Erythroblast (primary cell): ENCODE results near the gene SLC22A23.

ENCODE experiments used
- GATA1 ChIP-seq: IDR thresholded peaks from 2 replicates; pipeline ENCODE4 v1.6.1; 2011; ENCODE audit warnings: low read depth, mild to moderate bottlenecking, control low read depth, low read length, moderate library complexity
- POLR2A ChIP-seq: IDR thresholded peaks from 2 replicates; pipeline ENCODE4 v1.6.1; 2011; ENCODE audit warnings: mild to moderate bottlenecking, low read length

DNA sequence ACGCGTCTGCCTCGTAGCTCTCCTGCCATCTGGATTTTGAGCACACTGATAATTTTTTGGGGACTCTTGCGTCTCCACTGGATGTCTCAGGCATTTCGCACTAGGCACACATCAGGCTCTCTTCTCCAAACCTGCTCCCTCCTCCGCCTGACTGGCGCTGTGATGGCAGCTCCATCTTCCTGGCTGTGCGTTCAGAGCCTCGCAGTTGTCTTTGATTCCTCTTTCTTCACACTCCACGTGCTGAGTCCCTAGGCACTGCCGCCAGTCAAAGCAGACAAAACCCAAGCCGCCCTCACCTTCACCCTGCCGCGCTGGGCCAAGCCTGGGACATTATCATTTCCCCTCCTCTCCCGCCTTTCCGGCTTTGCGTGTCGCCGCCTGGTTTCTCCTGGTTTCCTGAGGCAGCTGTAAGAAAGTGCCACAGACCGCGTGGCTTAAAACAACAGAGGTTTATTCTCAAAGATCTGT, 197.3 kb downstream of the SLC22A23 start:
- TF ChIP-seq POLR2A (peak; percentile 25), GATA1 (no peak)
